Heart right ventricle (tissue), 16 donors: Measurements from ENCODE around the gene TRMT1. TPM values are rescaled to one million over a fixed set of nuclear protein-coding genes. Genes with fewer than 3 reads are reported as not detected.

Experiments
- ATAC-seq, 8 donors: fragments of 200-7000 bp; cut with Tn5 transposase; one replicate each; pipeline ENCODE4 v1.9.1; 2020; ENCODE audit warnings: mild to moderate bottlenecking in 8 of 8, moderate library complexity in 8 of 8, moderate number of reproducible peaks in 1 of 8
- DNase-seq, 2 donors: peaks; one replicate each; pipeline ENCODE4 v3.0.0-alpha.2; 2020
- H3K27ac ChIP-seq, 10 donors: fragments of 200-600 bp; sonication (generic) in 2 of 10; one replicate each; pipeline versions ENCODE4 v1.5.0 to v1.8.0; 2020 to 2022; ENCODE audit warnings: mild to moderate bottlenecking in 3 of 10
- H3K27me3 ChIP-seq, 7 donors: fragments of 200-600 bp; one replicate each; pipeline ENCODE4 v1.8.0; 2021 to 2022; ENCODE audit warnings: mild to moderate bottlenecking in 2 of 7
- H3K36me3 ChIP-seq, 9 donors: fragments of 200-600 bp; sonication (generic) in 1 of 9; one replicate each; pipeline versions ENCODE4 v1.5.0 to v1.8.0; 2020 to 2022; ENCODE audit warnings: mild to moderate bottlenecking in 2 of 9
- H3K4me1 ChIP-seq, 9 donors: fragments of 200-600 bp; sonication (generic) in 1 of 9; one replicate each; pipeline versions ENCODE4 v1.5.0 to v1.8.0; 2020 to 2022; ENCODE audit warnings: mild to moderate bottlenecking in 4 of 9
- H3K4me3 ChIP-seq, 10 donors: fragments of 200-600 bp; sonication (generic) in 2 of 10; one replicate each; pipeline versions ENCODE4 v1.5.0 to v1.8.0; 2020 to 2022; ENCODE audit warnings: mild to moderate bottlenecking in 7 of 10, moderate library complexity in 2 of 10
- H3K9me3 ChIP-seq, 11 donors: fragments of 200-600 bp in 10 of 11; sonication (generic) in 2 of 11; one replicate each; pipeline versions ENCODE4 v1.5.0 to v1.8.0; 2013 to 2022; ENCODE audit warnings: mild to moderate bottlenecking in 2 of 11, control low read depth in 1 of 11, moderate library complexity in 1 of 11
- WGBS, 2 donors: extraction: QIAGEN DNeasy Blood & Tissue Kit; methylation state at CpG; one replicate each; pipeline ENCODE4 v1.1.7; 2013; ENCODE audit warnings: inconsistent platforms in 1 of 2; 5-methylcytosine and 5-hydroxymethylcytosine counted together
- intact Hi-C, 10 donors: fragments of 100-400 bp; cut with DNase I; formaldehyde crosslinking; loops; one replicate each; pipeline versions ENCODE4 v1.11.1 to v1.14.2; 2022
- polyA plus RNA-seq, 2 donors: library from polyadenylated mRNA; stranded (reverse); fragments of 200-250 nt; gene quantifications; one replicate each; pipeline ENCODE4 v1.2.3, GENCODE V29; 2013
- total RNA-seq, 10 donors: library from RNA; stranded (reverse); fragmentation: NEBNext Ultra II Directional in 3 of 10; extraction: Animal tissue kit (Norgen Biotek cat#: 25700) in 3 of 10; gene quantifications; one replicate each; pipeline versions ENCODE4 v1.2.1 to v1.2.4, GENCODE V29; 2021 to 2023
- TF ChIP-seq, protein P1 (sequence below), 9 donors: fragments of 200-600 bp; sonication (generic) in 2 of 9; IDR thresholded peaks; one replicate each; pipeline versions ENCODE4 v1.5.0 to v1.8.0; 2021 to 2022; ENCODE audit warnings: antibody characterized with exemption in 9 of 9, mild to moderate bottlenecking in 5 of 9, moderate library complexity in 1 of 9
- donor health status: Arrhythmogenic right ventricular cardiomyopathy.
- donor health status: ischemic (EF 13 %, LVEDD 7.1; RV severe dilation, severe dysfunction).
- donor health status: healthy with polysubstance abuse.
- donor health status: DM: no; HTN: yes; CAD: no.
- donor health status: DM: no; HTN: no; CAD: no.
- donor health status: ischemic (EF 25% LVEDD 6.9; RV normal size, moderate dysfunction).
- donor health status: ischemic (EF 25% LVEDD 5.7; RV mildly dilated, moderate dysfunction).
- donor health status: healthy.
- donor health status: DM: yes; HTN: yes; CAD: no.
- donor health status: Ischemic cardiomyopathy.
- donor health status: ischemic (EF 35%, LVEDD 5.7; RV mildly dilated, moderate dysfunction).
- donor health status: nonischemic (EF 11% LVEDD 7.7; RV severe dilation, severe dysfunction).
- donor health status: DM: yes; HTN: yes; CAD: no.
- donor health status: PGD.
- donor health status: ischemic (EF 29% LVEDD 5.4; RV normal size, mild dysfunction).
- donor health status: nonischemic (EF 23%, LVEDD 6.1; RV moderate dilation, normal function).

The TRMT1 gene
- total and polyA plus RNA-seq, 12 donors: 10.5 to 54.0 (median 14.8) TPM

DNA sequence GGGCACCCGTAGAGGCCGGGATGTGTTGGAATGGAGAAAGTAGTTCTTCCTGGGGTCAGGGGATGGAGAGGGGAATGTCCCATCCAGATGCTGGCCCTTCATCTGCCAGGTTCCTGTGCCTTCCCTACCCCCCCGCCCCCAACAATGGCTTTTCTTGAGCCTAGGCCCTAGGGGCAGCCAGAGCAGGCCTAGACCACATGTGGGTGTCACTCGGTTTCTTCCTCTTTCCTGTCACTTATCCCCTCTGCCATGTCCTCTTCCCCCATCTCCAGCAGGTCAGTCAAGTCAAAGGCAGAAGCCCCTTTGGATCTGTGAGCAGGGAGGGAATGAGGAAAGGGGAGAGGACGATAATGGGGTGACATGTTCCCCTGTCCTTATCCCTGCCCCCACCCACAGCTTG lies 50.3 kb downstream of the TRMT1 start:
- no peak overlapping the region for H3K4me3 ChIP-seq
- peaks cover 75 to 100% (median 96%) of the 10 kb centered on the region in 9 donors for H3K4me1 ChIP-seq
- ATAC-seq: no peak
- H3K36me3 ChIP-seq: no peaks in the 10 kb centered on the region
- no peaks in the 10 kb centered on the region for H3K27me3 ChIP-seq
- H3K9me3 ChIP-seq: no peaks in the 10 kb centered on the region
- WGBS, 2 donors: 67 to 80% methylated on average over 5 of the region's 5 CpGs
- H3K27ac ChIP-seq: peak overlapping the region; percentile 20 to 99 (median 96)
- intact Hi-C loops: loop anchor here in 1 of 10 donors (10.0 kb wide), 1 partner anchor 81 kb away; no protein-coding TSS in a partner anchor
- TF ChIP-seq, protein P1, sequence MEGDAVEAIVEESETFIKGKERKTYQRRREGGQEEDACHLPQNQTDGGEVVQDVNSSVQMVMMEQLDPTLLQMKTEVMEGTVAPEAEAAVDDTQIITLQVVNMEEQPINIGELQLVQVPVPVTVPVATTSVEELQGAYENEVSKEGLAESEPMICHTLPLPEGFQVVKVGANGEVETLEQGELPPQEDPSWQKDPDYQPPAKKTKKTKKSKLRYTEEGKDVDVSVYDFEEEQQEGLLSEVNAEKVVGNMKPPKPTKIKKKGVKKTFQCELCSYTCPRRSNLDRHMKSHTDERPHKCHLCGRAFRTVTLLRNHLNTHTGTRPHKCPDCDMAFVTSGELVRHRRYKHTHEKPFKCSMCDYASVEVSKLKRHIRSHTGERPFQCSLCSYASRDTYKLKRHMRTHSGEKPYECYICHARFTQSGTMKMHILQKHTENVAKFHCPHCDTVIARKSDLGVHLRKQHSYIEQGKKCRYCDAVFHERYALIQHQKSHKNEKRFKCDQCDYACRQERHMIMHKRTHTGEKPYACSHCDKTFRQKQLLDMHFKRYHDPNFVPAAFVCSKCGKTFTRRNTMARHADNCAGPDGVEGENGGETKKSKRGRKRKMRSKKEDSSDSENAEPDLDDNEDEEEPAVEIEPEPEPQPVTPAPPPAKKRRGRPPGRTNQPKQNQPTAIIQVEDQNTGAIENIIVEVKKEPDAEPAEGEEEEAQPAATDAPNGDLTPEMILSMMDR (IDR thresholded peaks at IDR 0.05): no peak
- no peak for DNase-seq

DNA sequence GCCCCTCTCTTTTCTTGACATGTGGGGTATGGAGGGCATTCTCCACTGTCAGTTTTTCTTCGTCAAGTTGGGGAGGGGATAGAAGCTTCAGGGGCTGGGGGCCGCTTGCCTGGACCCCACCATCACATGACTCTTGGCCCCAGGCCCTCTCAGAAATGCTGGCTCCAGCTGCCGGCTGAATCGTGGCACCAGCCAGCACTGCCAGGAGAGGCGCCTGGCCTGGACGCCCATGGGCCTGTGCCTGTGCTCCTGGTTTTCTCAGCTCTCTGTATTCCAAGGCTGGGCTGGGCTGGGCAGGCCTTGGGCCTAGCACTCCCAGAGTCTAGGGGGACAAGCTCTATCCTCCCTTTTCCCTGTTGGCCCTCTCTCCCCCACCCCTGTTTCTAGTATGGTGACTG lies 52.4 kb downstream of the TRMT1 start:
- ATAC-seq: peak; percentile 22 to 71 (median 46)
- Histone ChIP-seq H3K27ac (peak overlapping the region; percentile 71 to 99 (median 96)), H3K4me1 (peaks cover 80 to 100% (median 98%) of the 10 kb centered on the region in 9 donors), H3K9me3 (no peaks in the 10 kb centered on the region), H3K4me3 (no peak overlapping the region), H3K27me3 (no peaks in the 10 kb centered on the region), H3K36me3 (no peaks in the 10 kb centered on the region)
- peak in 1 of 2 donors; percentile 63 for DNase-seq
- WGBS, 2 donors: 30 to 56% methylated on average over 6 of the region's 6 CpGs
- intact Hi-C loops: loop anchor here in 7 of 10 donors (5.0 to 10.0 kb wide), 6 partner anchors 37 to 79 kb away; partner anchors contain the start of genes NFIX (in 3 of the 7) and LYL1 (in 1 of the 7)
- TF ChIP-seq, protein P1 (IDR thresholded peaks at IDR 0.05): no peak

DNA sequence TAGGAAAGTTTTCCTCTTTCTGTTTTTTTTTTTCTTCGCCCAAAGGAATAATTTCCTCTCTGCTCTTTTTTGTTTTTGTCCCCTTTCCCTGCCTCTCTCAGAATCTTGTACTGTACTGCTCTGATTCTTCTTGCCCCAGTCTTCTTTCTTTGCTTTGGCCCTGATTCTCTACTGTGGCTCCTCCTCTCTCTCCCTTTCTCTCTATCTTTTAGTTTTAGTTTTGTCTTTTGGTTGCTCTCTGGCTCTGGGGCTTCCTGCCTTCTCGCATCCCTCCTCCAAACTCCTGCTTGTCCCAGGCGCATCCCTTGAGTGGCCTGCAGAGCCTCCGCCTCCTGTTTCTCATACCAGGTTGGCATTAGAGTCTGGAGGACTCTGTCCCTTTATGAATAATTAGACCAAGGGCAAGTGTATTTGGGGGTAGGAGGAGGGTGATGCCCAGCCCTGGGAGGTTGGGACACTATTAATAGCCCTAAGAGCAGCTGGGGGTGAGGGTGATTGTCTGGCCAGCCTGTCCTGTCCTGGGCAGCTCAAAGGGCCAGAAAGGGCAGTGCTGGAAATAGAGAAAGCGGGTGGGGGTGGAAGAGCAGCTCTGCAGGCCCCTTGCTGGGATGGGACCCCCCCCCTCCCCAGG lies 53.0 kb downstream of the TRMT1 start:
- Histone ChIP-seq H3K36me3 (no peaks in the 10 kb centered on the region), H3K4me3 (no peak overlapping the region), H3K27me3 (no peaks in the 10 kb centered on the region), H3K27ac (peak overlapping the region; percentile 71 to 99 (median 96)), H3K4me1 (peaks cover 75 to 100% (median 98%) of the 10 kb centered on the region in 9 donors), H3K9me3 (no peaks in the 10 kb centered on the region)
- ATAC-seq (peak; percentile 56 to 86 (median 72)), DNase-seq (peak; percentile 53 to 75)
- intact Hi-C loops: loop anchor here in 7 of 10 donors (5.0 to 10.0 kb wide), 6 partner anchors 36 to 79 kb away; partner anchors contain the start of genes NFIX (in 3 of the 7) and LYL1 (in 1 of the 7)
- TF ChIP-seq, protein P1 (IDR thresholded peaks at IDR 0.05): no peak
- WGBS, 2 donors: 40 to 65% methylated on average over 5 of the region's 5 CpGs

DNA sequence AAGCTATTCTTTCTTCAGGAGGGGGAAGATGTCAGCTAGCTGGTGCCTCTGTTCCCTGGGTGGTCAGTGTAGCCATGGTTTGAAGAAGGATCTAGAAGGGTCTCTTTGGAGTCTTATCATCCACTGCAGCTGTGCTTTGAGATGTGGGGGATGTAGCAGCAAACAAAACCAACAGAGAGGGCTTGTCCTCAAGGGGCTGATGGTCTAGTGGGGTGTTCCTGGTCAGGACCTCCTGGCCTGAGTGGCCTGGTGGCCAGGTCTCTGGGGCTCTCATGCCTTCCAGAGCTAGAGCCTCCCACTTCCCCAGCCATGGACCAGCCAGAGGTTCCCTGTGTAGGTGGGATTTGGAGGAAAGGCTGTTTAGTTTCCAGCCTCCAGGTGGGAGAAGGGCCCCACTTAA lies 54.2 kb downstream of the TRMT1 start:
- Histone ChIP-seq H3K27me3 (no peaks in the 10 kb centered on the region), H3K9me3 (no peaks in the 10 kb centered on the region), H3K36me3 (no peaks in the 10 kb centered on the region), H3K4me1 (peaks cover 73 to 100% (median 99%) of the 10 kb centered on the region in 9 donors), H3K27ac (peak overlapping the region; percentile 56 to 99 (median 96)), H3K4me3 (peak overlapping the region in 1 of 10 donors; percentile 33)
- intact Hi-C loops: loop anchor here in 7 of 10 donors (5.0 to 10.0 kb wide), 6 partner anchors 35 to 78 kb away; partner anchors contain the start of genes NFIX (in 3 of the 7) and LYL1 (in 1 of the 7)
- ATAC-seq (no peak), DNase-seq (no peak)
- TF ChIP-seq, protein P1 (IDR thresholded peaks at IDR 0.05): no peak
